Measurements from ENCODE around the gene NUDT16L1. TPM values are rescaled to one million over a fixed set of nuclear protein-coding genes. Genes with fewer than 3 reads are reported as not detected.
A peak's percentile ranks its signal among the peaks of the same experiment; 100 is the strongest.

Gene NUDT16L1
- polyA plus RNA-seq, 1 of the 3 experiments (the other 2 are of a cell fraction) = 45.8 TPM

DNA sequence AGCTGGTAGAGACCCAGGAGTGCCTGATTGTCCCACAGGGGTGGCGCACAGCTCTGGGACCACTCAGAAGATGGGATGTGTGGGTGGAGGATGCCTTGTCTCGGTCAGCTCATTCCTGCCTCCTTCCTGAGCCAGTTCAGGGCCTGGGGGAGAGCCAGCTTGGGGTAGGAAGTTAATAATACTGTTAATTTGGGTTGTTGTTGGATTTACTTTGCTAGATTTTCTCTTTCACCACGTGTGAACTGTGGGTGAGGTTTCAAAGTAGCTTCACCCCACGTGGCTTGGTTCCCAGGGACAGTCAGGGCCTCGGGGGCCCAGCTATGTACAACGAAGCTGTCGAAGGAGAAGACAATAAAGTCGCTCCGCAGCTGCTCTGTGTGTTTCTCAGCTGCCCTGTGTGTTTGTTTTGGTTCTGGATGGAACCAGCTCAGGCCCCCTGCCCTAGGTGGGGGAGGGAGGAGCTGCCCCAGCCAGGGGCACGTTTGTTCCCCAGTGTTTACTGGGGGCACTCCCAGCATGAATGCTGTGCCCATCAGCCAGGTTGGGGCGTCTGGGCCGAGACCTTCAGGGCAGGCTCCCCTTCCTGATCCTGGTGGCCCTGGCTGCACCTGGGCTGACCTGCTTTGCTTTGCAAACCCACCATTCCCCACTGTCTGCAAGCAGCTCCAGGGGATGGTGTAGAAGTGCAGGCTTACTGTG lies 2.3 kb downstream of the NUDT16L1 start:
- ChIA-PET POLR2A (interaction anchor here (2.3 kb wide), 1 partner anchor 39 kb away, joined by 8 read pairs; the partner anchor contains the start of genes ANKS3 and DNAAF8), CTCF (interaction anchor here (1.0 to 2.9 kb wide), 7 partner anchors 13 to 261 kb away, joined by 3 to 16 read pairs (median 3); no protein-coding TSS in a partner anchor)
- Histone ChIP-seq H3K4me2 (peak overlapping the region; percentile 94; the same call in 1 of the 2 replicates), H3K27me3 (ENCODE audit: insufficient read depth) (no peaks in the 10 kb centered on the region), H2AFZ (ENCODE audit: low read depth) (no peak overlapping the region), H3K79me2 (ENCODE audit: insufficient read depth) (peaks cover 11% of the 10 kb centered on the region; the same call in 1 of the 2 replicates), H3K9me3 (no peaks in the 10 kb centered on the region), H4K20me1 (ENCODE audit: insufficient read depth) (no peaks in the 10 kb centered on the region), H3K36me3 (replicated peaks in 1 of 2; ENCODE audit: control insufficient read depth in 1 of 2, insufficient read depth in 2 of 2, low read length in 1 of 2) (peaks cover 13 to 55% of the 10 kb centered on the region in 2 experiments), H3K9me2 (no peaks in the 10 kb centered on the region), H3K4me1 (ENCODE audit: control insufficient read depth in 1 of 2, insufficient read depth in 2 of 2, low read depth in 1 of 2, low read length in 1 of 2) (peaks cover 0 to 26% of the 10 kb centered on the region in 2 experiments; a peak in 1 of 4 replicates), H3K4me3 (ENCODE audit: low read depth in 2 of 2, low read length in 1 of 2) (no peak overlapping the region), H3F3A (replicated peaks; ENCODE audit: insufficient read depth) (peaks cover 17% of the 10 kb centered on the region), H3K27ac (ENCODE audit: low read depth in 2 of 2, low read length in 1 of 2) (no peak overlapping the region; a peak in 1 of 4 replicates), H3K9ac (no peak overlapping the region)
- TF ChIP-seq, protein P1, sequence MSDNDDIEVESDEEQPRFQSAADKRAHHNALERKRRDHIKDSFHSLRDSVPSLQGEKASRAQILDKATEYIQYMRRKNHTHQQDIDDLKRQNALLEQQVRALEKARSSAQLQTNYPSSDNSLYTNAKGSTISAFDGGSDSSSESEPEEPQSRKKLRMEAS (IDR thresholded peaks at IDR 0.05; ENCODE audit: low read depth) = no peak
- TF ChIP-seq GABPA (IDR thresholded peaks at IDR 0.05; ENCODE audit: low read depth) (no peak), POLR2AphosphoS5 (IDR thresholded peaks at IDR 0.05; ENCODE audit: low read depth, low read length) (no peak), GATA2 (CRISPR knock-in tag; IDR thresholded peaks at IDR 0.05) (no peak), SMC3 (IDR thresholded peaks at IDR 0.05; ENCODE audit: low read depth, low read length) (no peak), EZH2phosphoT487 (IDR thresholded peaks at IDR 0.05; ENCODE audit: borderline replicate concordance, low read depth) (no peak), NRF1 (IDR thresholded peaks at IDR 0.05; ENCODE audit: low read depth, low read length) (no peak), FOXM1 (IDR thresholded peaks at IDR 0.05; ENCODE audit: low read depth) (no peak), TEAD4 (IDR thresholded peaks at IDR 0.05; ENCODE audit: borderline replicate concordance, insufficient read depth) (no peak), ELF1 (IDR thresholded peaks at IDR 0.05) (no peak)
- TF ChIP-seq, protein P2, sequence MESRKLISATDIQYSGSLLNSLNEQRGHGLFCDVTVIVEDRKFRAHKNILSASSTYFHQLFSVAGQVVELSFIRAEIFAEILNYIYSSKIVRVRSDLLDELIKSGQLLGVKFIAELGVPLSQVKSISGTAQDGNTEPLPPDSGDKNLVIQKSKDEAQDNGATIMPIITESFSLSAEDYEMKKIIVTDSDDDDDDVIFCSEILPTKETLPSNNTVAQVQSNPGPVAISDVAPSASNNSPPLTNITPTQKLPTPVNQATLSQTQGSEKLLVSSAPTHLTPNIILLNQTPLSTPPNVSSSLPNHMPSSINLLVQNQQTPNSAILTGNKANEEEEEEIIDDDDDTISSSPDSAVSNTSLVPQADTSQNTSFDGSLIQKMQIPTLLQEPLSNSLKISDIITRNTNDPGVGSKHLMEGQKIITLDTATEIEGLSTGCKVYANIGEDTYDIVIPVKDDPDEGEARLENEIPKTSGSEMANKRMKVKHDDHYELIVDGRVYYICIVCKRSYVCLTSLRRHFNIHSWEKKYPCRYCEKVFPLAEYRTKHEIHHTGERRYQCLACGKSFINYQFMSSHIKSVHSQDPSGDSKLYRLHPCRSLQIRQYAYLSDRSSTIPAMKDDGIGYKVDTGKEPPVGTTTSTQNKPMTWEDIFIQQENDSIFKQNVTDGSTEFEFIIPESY (IDR thresholded peaks at IDR 0.05; ENCODE audit: borderline replicate concordance, low read depth) = no peak
- TF ChIP-seq, protein P3, sequence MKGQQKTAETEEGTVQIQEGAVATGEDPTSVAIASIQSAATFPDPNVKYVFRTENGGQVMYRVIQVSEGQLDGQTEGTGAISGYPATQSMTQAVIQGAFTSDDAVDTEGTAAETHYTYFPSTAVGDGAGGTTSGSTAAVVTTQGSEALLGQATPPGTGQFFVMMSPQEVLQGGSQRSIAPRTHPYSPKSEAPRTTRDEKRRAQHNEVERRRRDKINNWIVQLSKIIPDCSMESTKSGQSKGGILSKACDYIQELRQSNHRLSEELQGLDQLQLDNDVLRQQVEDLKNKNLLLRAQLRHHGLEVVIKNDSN (IDR thresholded peaks at IDR 0.05; ENCODE audit: borderline replicate concordance, low read depth) = no peak
- no peak for DNase-seq
- 88% methylated on average over 7 of the region's 12 CpGs for WGBS (ENCODE audit: low lambda C conversion rate)
